Measurements from ENCODE around the gene BCL2.

BCL2 gene

GRCh38 chr18:63150942-63151421 lies 168.6 kb downstream of the BCL2 start:
- Histone ChIP-seq H3K4me3 (ENCODE audit: low read depth, low read length) (no peak overlapping the region), H3K27me3 (ENCODE audit: control insufficient read depth, insufficient read depth, low read length) (no peaks in the 10 kb centered on the region), H3K9me3 (ENCODE audit: control insufficient read depth, insufficient read depth, low read length) (no peaks in the 10 kb centered on the region), H3K4me1 (ENCODE audit: control insufficient read depth, insufficient read depth, low read length) (no peaks in the 10 kb centered on the region), H3K9ac (ENCODE audit: low read depth, low read length) (no peak overlapping the region), H3K36me3 (ENCODE audit: control insufficient read depth, insufficient read depth, low read length) (no peaks in the 10 kb centered on the region)

GRCh38 chr18:63150326-63150725 lies 169.2 kb downstream of the BCL2 start:
- no peaks in the 10 kb centered on the region for H3K4me1 ChIP-seq (ENCODE audit: control insufficient read depth, insufficient read depth, low read length)
- no peaks in the 10 kb centered on the region for H3K36me3 ChIP-seq (ENCODE audit: control insufficient read depth, insufficient read depth, low read length)
- no peaks in the 10 kb centered on the region for H3K9me3 ChIP-seq (ENCODE audit: control insufficient read depth, insufficient read depth, low read length)
- H3K4me3 ChIP-seq (ENCODE audit: low read depth, low read length) = no peak overlapping the region
- H3K27me3 ChIP-seq (ENCODE audit: control insufficient read depth, insufficient read depth, low read length) = no peaks in the 10 kb centered on the region
- H3K9ac ChIP-seq (ENCODE audit: low read depth, low read length) = no peak overlapping the region

GRCh38 chr18:63149302-63149587 lies 170.3 kb downstream of the BCL2 start:
- Histone ChIP-seq H3K9me3 (ENCODE audit: control insufficient read depth, insufficient read depth, low read length) (no peaks in the 10 kb centered on the region), H3K9ac (ENCODE audit: low read depth, low read length) (no peak overlapping the region), H3K27me3 (ENCODE audit: control insufficient read depth, insufficient read depth, low read length) (no peaks in the 10 kb centered on the region), H3K36me3 (ENCODE audit: control insufficient read depth, insufficient read depth, low read length) (no peaks in the 10 kb centered on the region), H3K4me1 (ENCODE audit: control insufficient read depth, insufficient read depth, low read length) (no peaks in the 10 kb centered on the region), H3K4me3 (ENCODE audit: low read depth, low read length) (no peak overlapping the region)

- Histone ChIP-seq H3K4me3 (ENCODE audit: low read depth, low read length) (no peak overlapping the region), H3K27me3 (ENCODE audit: control insufficient read depth, insufficient read depth, low read length) (no peaks in the 10 kb centered on the region), H3K9me3 (ENCODE audit: control insufficient read depth, insufficient read depth, low read length) (no peaks in the 10 kb centered on the region), H3K9ac (ENCODE audit: low read depth, low read length) (no peak overlapping the region), H3K4me1 (ENCODE audit: control insufficient read depth, insufficient read depth, low read length) (no peaks in the 10 kb centered on the region), H3K36me3 (ENCODE audit: control insufficient read depth, insufficient read depth, low read length) (no peaks in the 10 kb centered on the region)
Measured at GRCh38 chr18:63148449-63149301, 170.9 kb downstream of the BCL2 start.

- Histone ChIP-seq H3K27me3 (ENCODE audit: control insufficient read depth, insufficient read depth, low read length) (no peaks in the 10 kb centered on the region), H3K4me3 (ENCODE audit: low read depth, low read length) (no peak overlapping the region), H3K9ac (ENCODE audit: low read depth, low read length) (no peak overlapping the region), H3K9me3 (ENCODE audit: control insufficient read depth, insufficient read depth, low read length) (no peaks in the 10 kb centered on the region), H3K36me3 (ENCODE audit: control insufficient read depth, insufficient read depth, low read length) (no peaks in the 10 kb centered on the region), H3K4me1 (ENCODE audit: control insufficient read depth, insufficient read depth, low read length) (no peaks in the 10 kb centered on the region)
Measured at GRCh38 chr18:63147973-63148372, 171.6 kb downstream of the BCL2 start.

- no peaks in the 10 kb centered on the region for H3K9me3 ChIP-seq (ENCODE audit: control insufficient read depth, insufficient read depth, low read length)
- H3K4me3 ChIP-seq (ENCODE audit: low read depth, low read length) = no peak overlapping the region
- no peaks in the 10 kb centered on the region for H3K27me3 ChIP-seq (ENCODE audit: control insufficient read depth, insufficient read depth, low read length)
- no peaks in the 10 kb centered on the region for H3K36me3 ChIP-seq (ENCODE audit: control insufficient read depth, insufficient read depth, low read length)
- H3K9ac ChIP-seq (ENCODE audit: low read depth, low read length) = no peak overlapping the region
- no peaks in the 10 kb centered on the region for H3K4me1 ChIP-seq (ENCODE audit: control insufficient read depth, insufficient read depth, low read length)
Measured at GRCh38 chr18:63146828-63147409, 172.7 kb downstream of the BCL2 start.

GRCh38 chr18:63145851-63146555 lies 173.6 kb downstream of the BCL2 start:
- no peaks in the 10 kb centered on the region for H3K27me3 ChIP-seq (ENCODE audit: control insufficient read depth, insufficient read depth, low read length)
- H3K4me1 ChIP-seq (ENCODE audit: control insufficient read depth, insufficient read depth, low read length) = no peaks in the 10 kb centered on the region
- no peak overlapping the region for H3K9ac ChIP-seq (ENCODE audit: low read depth, low read length)

GRCh38 chr18:63145166-63145850 lies 174.3 kb downstream of the BCL2 start:
- Histone ChIP-seq H3K27me3 (ENCODE audit: control insufficient read depth, insufficient read depth, low read length) (no peaks in the 10 kb centered on the region), H3K4me3 (ENCODE audit: low read depth, low read length) (no peak overlapping the region), H3K36me3 (ENCODE audit: control insufficient read depth, insufficient read depth, low read length) (no peaks in the 10 kb centered on the region), H3K4me1 (ENCODE audit: control insufficient read depth, insufficient read depth, low read length) (no peaks in the 10 kb centered on the region), H3K9me3 (ENCODE audit: control insufficient read depth, insufficient read depth, low read length) (no peaks in the 10 kb centered on the region), H3K9ac (ENCODE audit: low read depth, low read length) (no peak overlapping the region)

More at GRCh38 chr18:63145851-63146555, 173.6 kb downstream of the BCL2 start:
- Histone ChIP-seq H3K9me3 (ENCODE audit: control insufficient read depth, insufficient read depth, low read length) (no peaks in the 10 kb centered on the region), H3K4me3 (ENCODE audit: low read depth, low read length) (no peak overlapping the region), H3K36me3 (ENCODE audit: control insufficient read depth, insufficient read depth, low read length) (no peaks in the 10 kb centered on the region)

GRCh38 chr18:63144748-63145147 lies 174.8 kb downstream of the BCL2 start:
- H3K4me3 ChIP-seq (ENCODE audit: low read depth, low read length) = no peak overlapping the region
- H3K9me3 ChIP-seq (ENCODE audit: control insufficient read depth, insufficient read depth, low read length) = no peaks in the 10 kb centered on the region
- no peaks in the 10 kb centered on the region for H3K4me1 ChIP-seq (ENCODE audit: control insufficient read depth, insufficient read depth, low read length)
- H3K27me3 ChIP-seq (ENCODE audit: control insufficient read depth, insufficient read depth, low read length) = no peaks in the 10 kb centered on the region
- no peak overlapping the region for H3K9ac ChIP-seq (ENCODE audit: low read depth, low read length)
- no peaks in the 10 kb centered on the region for H3K36me3 ChIP-seq (ENCODE audit: control insufficient read depth, insufficient read depth, low read length)

GRCh38 chr18:63143330-63143771 lies 176.2 kb downstream of the BCL2 start:
- H3K9ac ChIP-seq (ENCODE audit: low read depth, low read length) = no peak overlapping the region
- H3K27me3 ChIP-seq (ENCODE audit: control insufficient read depth, insufficient read depth, low read length) = no peaks in the 10 kb centered on the region
- no peaks in the 10 kb centered on the region for H3K9me3 ChIP-seq (ENCODE audit: control insufficient read depth, insufficient read depth, low read length)
- no peaks in the 10 kb centered on the region for H3K4me1 ChIP-seq (ENCODE audit: control insufficient read depth, insufficient read depth, low read length)
- H3K36me3 ChIP-seq (ENCODE audit: control insufficient read depth, insufficient read depth, low read length) = no peaks in the 10 kb centered on the region
- H3K4me3 ChIP-seq (ENCODE audit: low read depth, low read length) = no peak overlapping the region

- Histone ChIP-seq H3K9me3 (ENCODE audit: control insufficient read depth, insufficient read depth, low read length) (no peaks in the 10 kb centered on the region), H3K4me1 (ENCODE audit: control insufficient read depth, insufficient read depth, low read length) (peaks cover 5% of the 10 kb centered on the region), H3K9ac (ENCODE audit: low read depth, low read length) (no peak overlapping the region), H3K36me3 (ENCODE audit: control insufficient read depth, insufficient read depth, low read length) (no peaks in the 10 kb centered on the region), H3K27me3 (ENCODE audit: control insufficient read depth, insufficient read depth, low read length) (no peaks in the 10 kb centered on the region), H3K4me3 (ENCODE audit: low read depth, low read length) (no peak overlapping the region)
Measured at GRCh38 chr18:63142594-63143225, 176.9 kb downstream of the BCL2 start.
